B cell (primary cell): ENCODE results near the gene PCDHGB2.

ENCODE experiments used
- CTCF ChIP-seq: fragments of 200-600 bp; IDR thresholded peaks from one replicate; pipeline ENCODE4 v1.8.0; 2022; ENCODE audit warnings: antibody characterized with exemption, mild to moderate bottlenecking
- EZH2 ChIP-seq: IDR thresholded peaks from 2 replicates; pipeline ENCODE4 v1.6.1; 2012; ENCODE audit warnings: borderline replicate concordance, low read depth, mild to moderate bottlenecking, moderate library complexity, low read length; ENCODE audit not compliant: insufficient read depth, poor library complexity, severe bottlenecking

- TF ChIP-seq EZH2: no peak
- peak; percentile 69 for TF ChIP-seq CTCF
Observed at GRCh38 chr5:141326088-141326854, 33.5 kb upstream of the PCDHGB2 start.
